ENCODE data around the gene TBC1D1. TPM values are rescaled to one million over a fixed set of nuclear protein-coding genes. Genes with fewer than 3 reads are reported as not detected.

Gene TBC1D1
- total and polyA plus RNA-seq, 2 experiments from 2014 or later = 53.9 to 151 TPM

DNA sequence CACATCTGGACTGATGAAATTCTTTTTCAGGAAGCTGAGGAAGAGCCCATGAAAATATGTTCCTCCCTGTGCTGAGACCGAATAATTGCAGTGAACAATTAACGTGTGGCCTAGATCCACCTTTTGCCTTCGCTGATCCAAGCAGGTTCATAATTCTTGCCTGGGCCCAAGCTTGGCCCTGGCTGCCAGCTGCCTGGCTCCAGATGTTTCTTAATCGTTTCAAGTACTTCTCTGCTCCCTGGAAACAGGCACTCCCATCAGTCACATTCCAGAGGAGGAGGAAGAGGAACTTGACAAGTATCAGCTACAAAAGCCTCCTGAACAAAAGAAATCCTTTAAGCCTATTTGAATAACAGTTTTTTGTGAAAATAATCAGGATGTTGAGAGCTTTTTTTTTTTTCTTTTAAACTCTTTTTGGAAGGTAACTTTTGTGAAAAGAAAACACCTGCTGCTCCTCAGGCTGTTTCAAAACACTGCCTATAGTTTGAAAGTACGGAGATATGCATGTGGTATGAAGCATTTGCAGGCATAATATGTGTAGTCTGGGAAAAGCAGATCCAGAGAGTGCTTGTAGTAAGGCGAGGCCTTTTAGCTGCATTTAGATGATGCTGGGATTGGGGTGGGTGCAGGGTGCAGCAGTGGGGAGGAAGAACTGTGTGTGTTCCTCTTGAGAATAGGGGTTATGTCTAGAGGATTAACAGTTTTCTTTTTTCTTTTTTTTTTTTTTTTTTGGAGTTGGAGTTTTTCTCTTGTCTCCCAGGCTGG is 223.7 kb downstream of the TBC1D1 start:
- DNase-seq (ENCODE audit: low spot score) (peak; percentile 90), ATAC-seq (peak; percentile 77)
- Histone ChIP-seq H3K27me3 (ENCODE audit: insufficient read depth) (no peaks in the 10 kb centered on the region), H3K36me3 (ENCODE audit: insufficient read depth) (no peaks in the 10 kb centered on the region), H3K9me2 (ENCODE audit: insufficient read depth) (no peaks in the 10 kb centered on the region), H3K4me2 (peak overlapping the region; percentile 1), H4K20me1 (replicated peaks; ENCODE audit: insufficient read depth) (no peaks in the 10 kb centered on the region), H3K4me1 (ENCODE audit: insufficient read depth) (peaks cover 50% of the 10 kb centered on the region), H3K4me3 (no peak overlapping the region), H3F3A (replicated peaks; ENCODE audit: low read depth) (peaks cover 8% of the 10 kb centered on the region; the same call in 1 of the 2 replicates), H3K27ac (ENCODE audit: low read depth) (peak overlapping the region; percentile 92), H3K79me2 (replicated peaks; ENCODE audit: insufficient read depth) (no peaks in the 10 kb centered on the region; the same call in 1 of the 2 replicates), H2AFZ (no peak overlapping the region)
- TF ChIP-seq, protein P1, sequence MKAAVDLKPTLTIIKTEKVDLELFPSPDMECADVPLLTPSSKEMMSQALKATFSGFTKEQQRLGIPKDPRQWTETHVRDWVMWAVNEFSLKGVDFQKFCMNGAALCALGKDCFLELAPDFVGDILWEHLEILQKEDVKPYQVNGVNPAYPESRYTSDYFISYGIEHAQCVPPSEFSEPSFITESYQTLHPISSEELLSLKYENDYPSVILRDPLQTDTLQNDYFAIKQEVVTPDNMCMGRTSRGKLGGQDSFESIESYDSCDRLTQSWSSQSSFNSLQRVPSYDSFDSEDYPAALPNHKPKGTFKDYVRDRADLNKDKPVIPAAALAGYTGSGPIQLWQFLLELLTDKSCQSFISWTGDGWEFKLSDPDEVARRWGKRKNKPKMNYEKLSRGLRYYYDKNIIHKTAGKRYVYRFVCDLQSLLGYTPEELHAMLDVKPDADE (IDR thresholded peaks at IDR 0.05) = no peak
- TF ChIP-seq CREB1 (CRISPR knock-in tag; IDR thresholded peaks at IDR 0.05; ENCODE audit: low read depth) (no peak), NANOG (IDR thresholded peaks at IDR 0.05; ENCODE audit: borderline replicate concordance) (peak; percentile 48; the same call in 1 of the 2 replicates)
- Mint-ChIP-seq H3K9me3 (no peaks in the 10 kb centered on the region), H3K27me3 (ENCODE audit: insufficient read depth, low read depth, poor library complexity) (peaks cover 6% of the 10 kb centered on the region), H3K27ac (peak overlapping the region; percentile 72), H3K36me3 (ENCODE audit: low read depth) (peaks cover 22% of the 10 kb centered on the region), H3K4me1 (peaks cover 63% of the 10 kb centered on the region), H3K4me3 (no peak overlapping the region)

DNA sequence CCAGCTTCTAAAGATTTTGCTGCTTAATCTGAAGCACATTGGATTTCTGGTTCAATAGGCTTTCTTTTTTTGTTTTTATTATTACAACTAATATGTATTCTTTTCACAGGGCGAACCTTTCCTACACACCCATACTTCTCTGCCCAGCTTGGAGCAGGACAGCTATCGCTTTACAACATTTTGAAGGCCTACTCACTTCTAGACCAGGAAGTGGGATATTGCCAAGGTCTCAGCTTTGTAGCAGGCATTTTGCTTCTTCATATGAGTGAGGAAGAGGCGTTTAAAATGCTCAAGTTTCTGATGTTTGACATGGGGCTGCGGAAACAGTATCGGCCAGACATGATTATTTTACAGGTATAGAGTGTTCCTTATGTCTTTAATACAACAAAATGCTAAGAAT is 224.7 kb downstream of the TBC1D1 start:
- peaks cover 22% of the 10 kb centered on the region for H3K36me3 Mint-ChIP-seq (ENCODE audit: low read depth)
- H3K27me3 Mint-ChIP-seq (ENCODE audit: insufficient read depth, low read depth, poor library complexity) = peaks cover 6% of the 10 kb centered on the region
- H3K27ac Mint-ChIP-seq = no peak overlapping the region
- Histone ChIP-seq H2AFZ (no peak overlapping the region), H3K79me2 (replicated peaks; ENCODE audit: insufficient read depth) (no peaks in the 10 kb centered on the region; the same call in 1 of the 2 replicates), H3K4me1 (ENCODE audit: insufficient read depth) (peaks cover 48% of the 10 kb centered on the region), H3K27me3 (ENCODE audit: insufficient read depth) (no peaks in the 10 kb centered on the region), H3K36me3 (ENCODE audit: insufficient read depth) (no peaks in the 10 kb centered on the region; the same call in 1 of the 2 replicates), H3K4me3 (no peak overlapping the region), H3K27ac (ENCODE audit: low read depth) (no peak overlapping the region; the same call in 1 of the 2 replicates), H3K4me2 (no peak overlapping the region), H3F3A (replicated peaks; ENCODE audit: low read depth) (peaks cover 8% of the 10 kb centered on the region; the same call in 1 of the 2 replicates), H3K9me2 (ENCODE audit: insufficient read depth) (no peaks in the 10 kb centered on the region), H4K20me1 (replicated peaks; ENCODE audit: insufficient read depth) (no peaks in the 10 kb centered on the region)
- peaks cover 57% of the 10 kb centered on the region for H3K4me1 Mint-ChIP-seq
- DNase-seq (ENCODE audit: low spot score) (no peak), ATAC-seq (no peak)
- no peaks in the 10 kb centered on the region for H3K9me3 Mint-ChIP-seq
- no peak overlapping the region for H3K4me3 Mint-ChIP-seq
- TF ChIP-seq POLR2AphosphoS5 (IDR thresholded peaks at IDR 0.05; ENCODE audit: low read depth) (no peak), ZNF114 (CRISPR knock-in tag; IDR thresholded peaks at IDR 0.05) (no peak), EZH2 (IDR thresholded peaks at IDR 0.05; ENCODE audit: low read depth, unreplicated experiment) (no peak), EZH2phosphoT487 (IDR thresholded peaks at IDR 0.05; ENCODE audit: unreplicated experiment) (no peak), CREB1 (CRISPR knock-in tag; IDR thresholded peaks at IDR 0.05; ENCODE audit: low read depth) (no peak), ZNF331 (CRISPR knock-in tag; IDR thresholded peaks at IDR 0.05; ENCODE audit: low read depth) (no peak)
- TF ChIP-seq, protein P2, sequence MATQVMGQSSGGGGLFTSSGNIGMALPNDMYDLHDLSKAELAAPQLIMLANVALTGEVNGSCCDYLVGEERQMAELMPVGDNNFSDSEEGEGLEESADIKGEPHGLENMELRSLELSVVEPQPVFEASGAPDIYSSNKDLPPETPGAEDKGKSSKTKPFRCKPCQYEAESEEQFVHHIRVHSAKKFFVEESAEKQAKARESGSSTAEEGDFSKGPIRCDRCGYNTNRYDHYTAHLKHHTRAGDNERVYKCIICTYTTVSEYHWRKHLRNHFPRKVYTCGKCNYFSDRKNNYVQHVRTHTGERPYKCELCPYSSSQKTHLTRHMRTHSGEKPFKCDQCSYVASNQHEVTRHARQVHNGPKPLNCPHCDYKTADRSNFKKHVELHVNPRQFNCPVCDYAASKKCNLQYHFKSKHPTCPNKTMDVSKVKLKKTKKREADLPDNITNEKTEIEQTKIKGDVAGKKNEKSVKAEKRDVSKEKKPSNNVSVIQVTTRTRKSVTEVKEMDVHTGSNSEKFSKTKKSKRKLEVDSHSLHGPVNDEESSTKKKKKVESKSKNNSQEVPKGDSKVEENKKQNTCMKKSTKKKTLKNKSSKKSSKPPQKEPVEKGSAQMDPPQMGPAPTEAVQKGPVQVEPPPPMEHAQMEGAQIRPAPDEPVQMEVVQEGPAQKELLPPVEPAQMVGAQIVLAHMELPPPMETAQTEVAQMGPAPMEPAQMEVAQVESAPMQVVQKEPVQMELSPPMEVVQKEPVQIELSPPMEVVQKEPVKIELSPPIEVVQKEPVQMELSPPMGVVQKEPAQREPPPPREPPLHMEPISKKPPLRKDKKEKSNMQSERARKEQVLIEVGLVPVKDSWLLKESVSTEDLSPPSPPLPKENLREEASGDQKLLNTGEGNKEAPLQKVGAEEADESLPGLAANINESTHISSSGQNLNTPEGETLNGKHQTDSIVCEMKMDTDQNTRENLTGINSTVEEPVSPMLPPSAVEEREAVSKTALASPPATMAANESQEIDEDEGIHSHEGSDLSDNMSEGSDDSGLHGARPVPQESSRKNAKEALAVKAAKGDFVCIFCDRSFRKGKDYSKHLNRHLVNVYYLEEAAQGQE (IDR thresholded peaks at IDR 0.05; ENCODE audit: unreplicated experiment) = no peak
- TF ChIP-seq, protein P3, sequence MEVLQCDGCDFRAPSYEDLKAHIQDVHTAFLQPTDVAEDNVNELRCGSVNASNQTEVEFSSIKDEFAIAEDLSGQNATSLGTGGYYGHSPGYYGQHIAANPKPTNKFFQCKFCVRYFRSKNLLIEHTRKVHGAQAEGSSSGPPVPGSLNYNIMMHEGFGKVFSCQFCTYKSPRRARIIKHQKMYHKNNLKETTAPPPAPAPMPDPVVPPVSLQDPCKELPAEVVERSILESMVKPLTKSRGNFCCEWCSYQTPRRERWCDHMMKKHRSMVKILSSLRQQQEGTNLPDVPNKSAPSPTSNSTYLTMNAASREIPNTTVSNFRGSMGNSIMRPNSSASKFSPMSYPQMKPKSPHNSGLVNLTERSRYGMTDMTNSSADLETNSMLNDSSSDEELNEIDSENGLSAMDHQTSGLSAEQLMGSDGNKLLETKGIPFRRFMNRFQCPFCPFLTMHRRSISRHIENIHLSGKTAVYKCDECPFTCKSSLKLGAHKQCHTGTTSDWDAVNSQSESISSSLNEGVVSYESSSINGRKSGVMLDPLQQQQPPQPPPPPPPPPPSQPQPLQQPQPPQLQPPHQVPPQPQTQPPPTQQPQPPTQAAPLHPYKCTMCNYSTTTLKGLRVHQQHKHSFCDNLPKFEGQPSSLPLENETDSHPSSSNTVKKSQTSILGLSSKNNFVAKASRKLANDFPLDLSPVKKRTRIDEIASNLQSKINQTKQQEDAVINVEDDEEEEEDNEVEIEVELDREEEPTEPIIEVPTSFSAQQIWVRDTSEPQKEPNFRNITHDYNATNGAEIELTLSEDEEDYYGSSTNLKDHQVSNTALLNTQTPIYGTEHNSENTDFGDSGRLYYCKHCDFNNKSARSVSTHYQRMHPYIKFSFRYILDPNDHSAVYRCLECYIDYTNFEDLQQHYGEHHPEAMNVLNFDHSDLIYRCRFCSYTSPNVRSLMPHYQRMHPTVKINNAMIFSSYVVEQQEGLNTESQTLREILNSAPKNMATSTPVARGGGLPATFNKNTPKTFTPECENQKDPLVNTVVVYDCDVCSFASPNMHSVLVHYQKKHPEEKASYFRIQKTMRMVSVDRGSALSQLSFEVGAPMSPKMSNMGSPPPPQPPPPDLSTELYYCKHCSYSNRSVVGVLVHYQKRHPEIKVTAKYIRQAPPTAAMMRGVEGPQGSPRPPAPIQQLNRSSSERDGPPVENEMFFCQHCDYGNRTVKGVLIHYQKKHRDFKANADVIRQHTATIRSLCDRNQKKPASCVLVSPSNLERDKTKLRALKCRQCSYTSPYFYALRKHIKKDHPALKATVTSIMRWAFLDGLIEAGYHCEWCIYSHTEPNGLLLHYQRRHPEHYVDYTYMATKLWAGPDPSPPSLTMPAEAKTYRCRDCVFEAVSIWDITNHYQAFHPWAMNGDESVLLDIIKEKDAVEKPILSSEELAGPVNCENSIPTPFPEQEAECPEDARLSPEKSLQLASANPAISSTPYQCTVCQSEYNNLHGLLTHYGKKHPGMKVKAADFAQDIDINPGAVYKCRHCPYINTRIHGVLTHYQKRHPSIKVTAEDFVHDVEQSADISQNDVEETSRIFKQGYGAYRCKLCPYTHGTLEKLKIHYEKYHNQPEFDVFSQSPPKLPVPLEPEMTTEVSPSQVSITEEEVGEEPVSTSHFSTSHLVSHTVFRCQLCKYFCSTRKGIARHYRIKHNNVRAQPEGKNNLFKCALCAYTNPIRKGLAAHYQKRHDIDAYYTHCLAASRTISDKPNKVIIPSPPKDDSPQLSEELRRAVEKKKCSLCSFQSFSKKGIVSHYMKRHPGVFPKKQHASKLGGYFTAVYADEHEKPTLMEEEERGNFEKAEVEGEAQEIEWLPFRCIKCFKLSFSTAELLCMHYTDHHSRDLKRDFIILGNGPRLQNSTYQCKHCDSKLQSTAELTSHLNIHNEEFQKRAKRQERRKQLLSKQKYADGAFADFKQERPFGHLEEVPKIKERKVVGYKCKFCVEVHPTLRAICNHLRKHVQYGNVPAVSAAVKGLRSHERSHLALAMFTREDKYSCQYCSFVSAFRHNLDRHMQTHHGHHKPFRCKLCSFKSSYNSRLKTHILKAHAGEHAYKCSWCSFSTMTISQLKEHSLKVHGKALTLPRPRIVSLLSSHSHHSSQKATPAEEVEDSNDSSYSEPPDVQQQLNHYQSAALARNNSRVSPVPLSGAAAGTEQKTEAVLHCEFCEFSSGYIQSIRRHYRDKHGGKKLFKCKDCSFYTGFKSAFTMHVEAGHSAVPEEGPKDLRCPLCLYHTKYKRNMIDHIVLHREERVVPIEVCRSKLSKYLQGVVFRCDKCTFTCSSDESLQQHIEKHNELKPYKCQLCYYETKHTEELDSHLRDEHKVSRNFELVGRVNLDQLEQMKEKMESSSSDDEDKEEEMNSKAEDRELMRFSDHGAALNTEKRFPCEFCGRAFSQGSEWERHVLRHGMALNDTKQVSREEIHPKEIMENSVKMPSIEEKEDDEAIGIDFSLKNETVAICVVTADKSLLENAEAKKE (CRISPR knock-in tag; IDR thresholded peaks at IDR 0.05) = no peak

Measured in GM23338 (cell line).